Dendritic cell treated with granulocyte-macrophage colony-stimulating factor and Interleukin-4, amounts not matched to agents 40 ng/mL and 50 ng/mL, for 4 days (primary cell): ENCODE measurements around the gene EDARADD.
"Not testable (repeated sequence)": the region's sequence is repeated elsewhere in the genome, so short reads cannot be mapped to it uniquely, and the experiment has no call there.

Experiments
- H3K27ac Mint-ChIP-seq: one replicate; pipeline ENCODE4 v1.8.0; 2022; ENCODE audit warnings: mild to moderate bottlenecking, mixed read lengths
- H3K27me3 Mint-ChIP-seq: one replicate; pipeline ENCODE4 v1.8.0; 2022; ENCODE audit warnings: mild to moderate bottlenecking, mixed read lengths
- H3K36me3 Mint-ChIP-seq: one replicate; pipeline ENCODE4 v1.8.0; 2022; ENCODE audit warnings: low read depth, mixed read lengths
- H3K4me1 Mint-ChIP-seq: one replicate; pipeline ENCODE4 v1.8.0; 2022; ENCODE audit warnings: low read depth, mixed read lengths
- H3K4me3 Mint-ChIP-seq: one replicate; pipeline ENCODE4 v1.8.0; 2022; ENCODE audit warnings: mild to moderate bottlenecking, moderate library complexity, mixed read lengths
- H3K9me3 Mint-ChIP-seq: one replicate; pipeline ENCODE4 v1.8.0; 2022; ENCODE audit warnings: mixed read lengths
- intact Hi-C: fragments of 100-400 bp; cut with micrococcal nuclease; formaldehyde crosslinking; loops from one replicate; pipeline ENCODE4 v1.15.0; 2022

Gene EDARADD

GRCh38 chr1:236494586-236495466 is 100.7 kb downstream of the EDARADD start:
- H3K27me3 Mint-ChIP-seq: peaks cover 25% of the 10 kb centered on the region
- H3K4me3 Mint-ChIP-seq: no peak overlapping the region
- H3K27ac Mint-ChIP-seq: no peak overlapping the region
- H3K9me3 Mint-ChIP-seq: no peaks in the 10 kb centered on the region
- no peaks in the 10 kb centered on the region for H3K36me3 Mint-ChIP-seq
- intact Hi-C loops: no loop called here
- H3K4me1 Mint-ChIP-seq: peaks cover 6% of the 10 kb centered on the region

- Mint-ChIP-seq H3K27me3 (peaks cover 25% of the 10 kb centered on the region), H3K4me3 (no peak overlapping the region), H3K9me3 (no peaks in the 10 kb centered on the region), H3K36me3 (no peaks in the 10 kb centered on the region), H3K4me1 (peaks cover 6% of the 10 kb centered on the region), H3K27ac (no peak overlapping the region)
- intact Hi-C loops: no loop called here
These were observed 101.5 kb downstream of the EDARADD start for GRCh38 chr1:236495467-236496112.

- Mint-ChIP-seq H3K4me3 (no peak overlapping the region), H3K27me3 (peaks cover 9% of the 10 kb centered on the region), H3K27ac (no peak overlapping the region), H3K9me3 (no peaks in the 10 kb centered on the region), H3K36me3 (no peaks in the 10 kb centered on the region), H3K4me1 (peaks cover 6% of the 10 kb centered on the region)
- intact Hi-C loops: no loop called here
These were observed 103.8 kb downstream of the EDARADD start for GRCh38 chr1:236497908-236498307.

- Mint-ChIP-seq H3K36me3 (no peaks in the 10 kb centered on the region), H3K9me3 (no peaks in the 10 kb centered on the region), H3K4me1 (peaks cover 12% of the 10 kb centered on the region), H3K4me3 (no peak overlapping the region), H3K27ac (no peak overlapping the region), H3K27me3 (peaks cover 3% of the 10 kb centered on the region)
- intact Hi-C loops: no loop called here
These were observed 107.0 kb downstream of the EDARADD start for GRCh38 chr1:236501093-236501492.

GRCh38 chr1:236502579-236502971 is 108.5 kb downstream of the EDARADD start:
- Mint-ChIP-seq H3K4me1 (peaks cover 12% of the 10 kb centered on the region), H3K27ac (peak overlapping the region; percentile 80), H3K36me3 (no peaks in the 10 kb centered on the region), H3K27me3 (no peaks in the 10 kb centered on the region), H3K9me3 (no peaks in the 10 kb centered on the region), H3K4me3 (peak overlapping the region; percentile 68)
- intact Hi-C loops: no loop called here

GRCh38 chr1:236502972-236503639 is 109.0 kb downstream of the EDARADD start:
- H3K27me3 Mint-ChIP-seq: no peaks in the 10 kb centered on the region

GRCh38 chr1:236504338-236504737 is 110.3 kb downstream of the EDARADD start:
- intact Hi-C loops, H3K36me3 Mint-ChIP-seq, H3K4me3 Mint-ChIP-seq, H3K27ac Mint-ChIP-seq, H3K9me3 Mint-ChIP-seq, H3K27me3 Mint-ChIP-seq: not testable (repeated sequence)
- H3K4me1 Mint-ChIP-seq: peaks cover 12% of the 10 kb centered on the region

More at GRCh38 chr1:236502972-236503639, 109.0 kb downstream of the EDARADD start:
- Mint-ChIP-seq H3K4me1 (peaks cover 12% of the 10 kb centered on the region), H3K36me3 (no peaks in the 10 kb centered on the region), H3K4me3 (peak overlapping the region; percentile 68), H3K27ac (peak overlapping the region; percentile 80), H3K9me3 (no peaks in the 10 kb centered on the region)
- intact Hi-C loops: no loop called here

GRCh38 chr1:236507022-236507700 is 113.1 kb downstream of the EDARADD start:
- Mint-ChIP-seq H3K4me1 (peaks cover 12% of the 10 kb centered on the region), H3K27me3 (no peaks in the 10 kb centered on the region), H3K36me3 (no peaks in the 10 kb centered on the region), H3K9me3 (no peaks in the 10 kb centered on the region), H3K27ac (no peak overlapping the region), H3K4me3 (no peak overlapping the region)
- intact Hi-C loops: no loop called here

GRCh38 chr1:236508593-236509027 is 114.5 kb downstream of the EDARADD start:
- Mint-ChIP-seq H3K9me3 (no peaks in the 10 kb centered on the region), H3K4me3 (no peak overlapping the region), H3K27ac (no peak overlapping the region), H3K36me3 (no peaks in the 10 kb centered on the region), H3K4me1 (no peaks in the 10 kb centered on the region), H3K27me3 (no peaks in the 10 kb centered on the region)
- intact Hi-C loops: no loop called here

GRCh38 chr1:236509203-236509602 is 115.1 kb downstream of the EDARADD start:
- H3K36me3 Mint-ChIP-seq: no peaks in the 10 kb centered on the region
- H3K9me3 Mint-ChIP-seq: no peaks in the 10 kb centered on the region
- no peaks in the 10 kb centered on the region for H3K4me1 Mint-ChIP-seq
- no peaks in the 10 kb centered on the region for H3K27me3 Mint-ChIP-seq
- H3K27ac Mint-ChIP-seq: no peak overlapping the region
- intact Hi-C loops: no loop called here
- H3K4me3 Mint-ChIP-seq: no peak overlapping the region

GRCh38 chr1:236509647-236510401 is 115.7 kb downstream of the EDARADD start:
- Mint-ChIP-seq H3K27ac (no peak overlapping the region), H3K4me1 (no peaks in the 10 kb centered on the region), H3K9me3 (no peaks in the 10 kb centered on the region), H3K27me3 (no peaks in the 10 kb centered on the region), H3K36me3 (no peaks in the 10 kb centered on the region), H3K4me3 (no peak overlapping the region)
- intact Hi-C loops: no loop called here

- intact Hi-C loops: no loop called here
These were observed 117.8 kb downstream of the EDARADD start for GRCh38 chr1:236511735-236512418.

More at GRCh38 chr1:236511735-236512418, 117.8 kb downstream of the EDARADD start:
- H3K9me3 Mint-ChIP-seq: no peaks in the 10 kb centered on the region
- H3K27ac Mint-ChIP-seq: no peak overlapping the region
- no peak overlapping the region for H3K4me3 Mint-ChIP-seq
- H3K27me3 Mint-ChIP-seq: no peaks in the 10 kb centered on the region
- no peaks in the 10 kb centered on the region for H3K4me1 Mint-ChIP-seq
- no peaks in the 10 kb centered on the region for H3K36me3 Mint-ChIP-seq
